Measurements from ENCODE around the gene TBCB. TPM values are rescaled to one million over a fixed set of nuclear protein-coding genes. Genes with fewer than 3 reads are reported as not detected.
"Not testable (repeated sequence)": the region's sequence is repeated elsewhere in the genome, so short reads cannot be mapped to it uniquely, and the experiment has no call there.

Gene TBCB
- polyA plus RNA-seq, 1 of the 3 experiments (the other 2 are of a cell fraction) = 712 TPM

DNA sequence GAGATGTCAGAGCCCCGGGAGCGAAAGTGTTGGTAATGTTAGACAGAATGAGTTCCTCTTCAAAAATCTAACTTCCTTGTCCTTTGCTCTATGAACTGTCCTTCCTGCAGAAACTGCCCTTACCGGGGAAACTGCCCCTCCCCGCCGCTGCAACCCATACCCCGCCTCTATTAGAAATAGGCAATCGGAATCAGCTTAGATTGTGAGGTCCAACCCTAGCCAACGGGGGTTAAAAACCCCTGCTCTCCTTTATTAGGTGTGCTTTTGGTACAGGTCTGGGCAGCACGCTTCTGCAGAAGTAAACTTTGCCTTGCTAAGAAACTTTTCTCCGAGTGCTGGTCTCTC is 13.1 kb downstream of the TBCB start (continued):
- TF ChIP-seq REST (IDR thresholded peaks at IDR 0.05; ENCODE audit: low read depth, low read length) (no peak), EZH2phosphoT487 (IDR thresholded peaks at IDR 0.05; ENCODE audit: borderline replicate concordance, low read depth) (no peak), ELF1 (IDR thresholded peaks at IDR 0.05) (no peak)

DNA sequence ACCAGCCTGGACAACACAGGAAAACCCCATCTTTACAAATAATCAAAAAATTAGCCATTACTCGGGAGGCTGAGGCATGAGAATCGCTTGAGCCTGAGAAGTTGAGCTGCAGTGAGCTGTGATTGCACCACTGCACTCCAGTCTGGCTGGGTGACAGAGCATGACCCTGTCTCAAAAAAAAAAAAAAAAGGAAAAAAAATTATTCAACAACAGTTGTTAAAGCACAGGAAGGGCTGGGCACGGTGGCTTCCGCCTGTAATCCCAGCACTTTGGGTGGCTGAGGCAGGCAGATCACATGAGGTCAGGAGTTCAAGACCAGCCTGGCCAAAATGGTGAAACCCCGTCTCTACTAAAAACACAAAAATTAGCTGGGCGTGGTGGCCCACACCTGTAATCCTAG is 16.0 kb downstream of the TBCB start:
- DNase-seq; H3K27me3 ChIP-seq (ENCODE audit: insufficient read depth): not testable (repeated sequence)
- CTCF ChIA-PET = interaction anchor here (1.4 kb wide), 1 partner anchor 39 kb away, joined by 4 read pairs; no protein-coding TSS in a partner anchor

GRCh38 chr19:36134867-36135266 is 19.6 kb downstream of the TBCB start:
- 93% methylated on average over 3 of the region's 4 CpGs for WGBS (ENCODE audit: low lambda C conversion rate)
- H3K27ac ChIP-seq (ENCODE audit: low read depth in 2 of 2, low read length in 1 of 2); H3K36me3 ChIP-seq (replicated peaks in 1 of 2; ENCODE audit: control insufficient read depth in 1 of 2, insufficient read depth in 2 of 2, low read length in 1 of 2); H3K4me2 ChIP-seq; DNase-seq; H2AFZ ChIP-seq (ENCODE audit: low read depth); H3K9me2 ChIP-seq; H3K4me3 ChIP-seq (ENCODE audit: low read depth in 2 of 2, low read length in 1 of 2); H4K20me1 ChIP-seq (ENCODE audit: insufficient read depth); H3K4me1 ChIP-seq (ENCODE audit: control insufficient read depth in 1 of 2, insufficient read depth in 2 of 2, low read depth in 1 of 2, low read length in 1 of 2); H3K9ac ChIP-seq; POLR2A ChIA-PET; H3K27me3 ChIP-seq (ENCODE audit: insufficient read depth); CTCF ChIA-PET; H3K79me2 ChIP-seq (ENCODE audit: insufficient read depth); H3K9me3 ChIP-seq: not testable (repeated sequence)
- H3F3A ChIP-seq (replicated peaks; ENCODE audit: insufficient read depth) = peaks cover 21% of the 10 kb centered on the region

More for the DNA sequence above, 16.0 kb downstream of the TBCB start:
- H3K79me2 ChIP-seq (ENCODE audit: insufficient read depth); H3K9ac ChIP-seq; H2AFZ ChIP-seq (ENCODE audit: low read depth); H4K20me1 ChIP-seq (ENCODE audit: insufficient read depth); H3K9me3 ChIP-seq; POLR2A ChIA-PET; H3K27ac ChIP-seq (ENCODE audit: low read depth in 2 of 2, low read length in 1 of 2); H3K4me1 ChIP-seq (ENCODE audit: control insufficient read depth in 1 of 2, insufficient read depth in 2 of 2, low read depth in 1 of 2, low read length in 1 of 2); H3K4me2 ChIP-seq; H3K4me3 ChIP-seq (ENCODE audit: low read depth in 2 of 2, low read length in 1 of 2); H3K9me2 ChIP-seq; H3K36me3 ChIP-seq (replicated peaks in 1 of 2; ENCODE audit: control insufficient read depth in 1 of 2, insufficient read depth in 2 of 2, low read length in 1 of 2): not testable (repeated sequence)
- 81% methylated on average over 6 of the region's 6 CpGs for WGBS (ENCODE audit: low lambda C conversion rate)
- H3F3A ChIP-seq (replicated peaks; ENCODE audit: insufficient read depth) = peaks cover 24% of the 10 kb centered on the region

DNA sequence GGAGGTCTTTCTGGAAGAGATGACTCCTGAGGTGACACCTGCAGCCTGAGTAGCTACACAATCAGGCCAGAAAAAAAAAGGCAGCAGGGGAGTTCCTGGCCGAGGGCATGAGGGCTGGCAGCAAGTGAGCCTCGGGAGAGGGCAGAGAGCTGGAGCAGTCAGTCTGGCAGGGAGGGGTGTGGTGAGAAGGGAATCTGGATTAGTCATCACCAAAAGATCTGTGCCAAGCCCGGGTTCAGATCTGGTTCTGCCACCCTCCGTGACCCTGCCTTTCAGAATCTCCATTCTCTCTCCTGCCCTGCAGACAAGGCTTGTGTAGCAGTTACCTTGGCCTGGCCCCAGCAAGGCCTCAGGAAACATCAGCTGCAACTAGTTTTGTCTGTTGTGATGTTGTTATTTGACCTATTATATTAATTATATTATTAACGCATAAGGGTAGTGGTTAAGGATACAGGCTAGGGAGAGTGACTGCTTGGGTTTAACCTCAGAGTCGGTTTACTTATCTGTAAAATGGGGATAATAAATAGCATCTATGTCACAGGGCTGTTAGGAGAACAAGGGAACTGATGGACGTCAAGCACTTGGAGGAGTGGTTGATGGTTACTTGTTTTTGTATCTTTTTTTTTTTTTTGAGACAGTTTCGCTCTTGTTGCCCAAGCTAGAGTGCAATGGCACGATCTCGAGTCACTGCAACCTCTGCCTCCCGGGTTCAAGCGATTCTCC is 21.9 kb downstream of the TBCB start:
- Histone ChIP-seq H3K9me2 (no peaks in the 10 kb centered on the region), H3K27me3 (ENCODE audit: insufficient read depth) (no peaks in the 10 kb centered on the region), H3F3A (replicated peaks; ENCODE audit: insufficient read depth) (peaks cover 19% of the 10 kb centered on the region), H3K9me3 (no peaks in the 10 kb centered on the region), H3K79me2 (ENCODE audit: insufficient read depth) (peaks cover 20% of the 10 kb centered on the region), H4K20me1 (ENCODE audit: insufficient read depth) (peaks cover 10% of the 10 kb centered on the region), H3K4me3 (ENCODE audit: low read depth in 2 of 2, low read length in 1 of 2) (no peak overlapping the region), H2AFZ (ENCODE audit: low read depth) (peak overlapping the region; percentile 44; the same call in 1 of the 2 replicates), H3K27ac (ENCODE audit: low read depth in 2 of 2, low read length in 1 of 2) (peak overlapping the region; percentile 23 to 26; a peak in 3 of 4 replicates), H3K36me3 (replicated peaks in 1 of 2; ENCODE audit: control insufficient read depth in 1 of 2, insufficient read depth in 2 of 2, low read length in 1 of 2) (peaks cover 0 to 8% of the 10 kb centered on the region in 2 experiments), H3K4me2 (peak overlapping the region; percentile 39; the same call in 1 of the 2 replicates), H3K4me1 (ENCODE audit: control insufficient read depth in 1 of 2, insufficient read depth in 2 of 2, low read depth in 1 of 2, low read length in 1 of 2) (peaks cover 14% of the 10 kb centered on the region in 2 experiments; a peak in 3 of 4 replicates), H3K9ac (0 out of 2 replicates have a peak overlapping the region, but pooled peaks have one; percentile 9)
- WGBS (ENCODE audit: low lambda C conversion rate) = 61% methylated on average over 12 of the region's 12 CpGs
- ChIA-PET CTCF (interaction anchor here (2.0 kb wide), 1 partner anchor 9 kb away, joined by 26 read pairs; no protein-coding TSS in a partner anchor), POLR2A (interaction anchor here (1.3 kb wide), 1 partner anchor 9 kb away, joined by 4 read pairs; no protein-coding TSS in a partner anchor)
- DNase-seq = no peak
- no peak for TF ChIP-seq RAD21 (IDR thresholded peaks at IDR 0.05; ENCODE audit: low read length)
- no peak for TF ChIP-seq RFX5 (IDR thresholded peaks at IDR 0.05; ENCODE audit: low read length)
- no peak for TF ChIP-seq CTCF (IDR thresholded peaks at IDR 0.05)
- TF ChIP-seq YY1 (IDR thresholded peaks at IDR 0.05; ENCODE audit: low read depth) = no peak
- TF ChIP-seq JUND (IDR thresholded peaks at IDR 0.05) = peak; percentile 45; the same call in 1 of the 2 replicates
- no peak for TF ChIP-seq USF2 (IDR thresholded peaks at IDR 0.05; ENCODE audit: borderline replicate concordance, low read depth, low read length)
- TF ChIP-seq, protein P1, sequence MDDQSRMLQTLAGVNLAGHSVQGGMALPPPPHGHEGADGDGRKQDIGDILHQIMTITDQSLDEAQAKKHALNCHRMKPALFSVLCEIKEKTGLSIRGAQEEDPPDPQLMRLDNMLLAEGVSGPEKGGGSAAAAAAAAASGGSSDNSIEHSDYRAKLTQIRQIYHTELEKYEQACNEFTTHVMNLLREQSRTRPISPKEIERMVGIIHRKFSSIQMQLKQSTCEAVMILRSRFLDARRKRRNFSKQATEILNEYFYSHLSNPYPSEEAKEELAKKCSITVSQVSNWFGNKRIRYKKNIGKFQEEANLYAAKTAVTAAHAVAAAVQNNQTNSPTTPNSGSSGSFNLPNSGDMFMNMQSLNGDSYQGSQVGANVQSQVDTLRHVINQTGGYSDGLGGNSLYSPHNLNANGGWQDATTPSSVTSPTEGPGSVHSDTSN (IDR thresholded peaks at IDR 0.05) = no peak; the same call in 1 of the 2 replicates
- TF ChIP-seq GABPA (IDR thresholded peaks at IDR 0.05; ENCODE audit: low read depth) = no peak
